NOMO-1 treated with DMSO at 0.1 percent for 48 hours (cell line): Measurements from ENCODE around the gene CPM.

Experiments
- DNase-seq: peaks from one replicate; lab custom pipeline; 2025; ENCODE audit not compliant: unreplicated experiment; lab: John Stamatoyannopoulos, UW

Gene CPM

DNA sequence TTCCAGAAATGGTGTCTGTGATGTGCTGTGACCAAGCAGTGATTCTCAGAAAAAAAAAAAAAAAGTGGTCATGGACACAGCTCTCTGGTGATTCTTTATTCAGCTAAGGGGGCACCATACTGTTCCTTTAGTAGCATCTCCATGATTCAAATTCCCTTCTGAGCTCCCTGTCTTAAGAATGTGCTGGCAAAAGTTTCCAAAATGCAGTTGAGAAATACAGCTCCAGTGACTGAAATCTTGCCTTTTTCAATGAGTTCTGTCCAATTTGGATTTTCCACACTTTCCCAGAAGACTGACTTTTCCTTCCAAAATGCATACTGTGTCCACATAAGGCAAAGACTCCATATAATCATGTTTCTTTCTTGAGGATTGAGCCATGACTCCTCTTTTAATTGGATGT, 24.3 kb upstream of the CPM start:
- no peak for DNase-seq

DNA sequence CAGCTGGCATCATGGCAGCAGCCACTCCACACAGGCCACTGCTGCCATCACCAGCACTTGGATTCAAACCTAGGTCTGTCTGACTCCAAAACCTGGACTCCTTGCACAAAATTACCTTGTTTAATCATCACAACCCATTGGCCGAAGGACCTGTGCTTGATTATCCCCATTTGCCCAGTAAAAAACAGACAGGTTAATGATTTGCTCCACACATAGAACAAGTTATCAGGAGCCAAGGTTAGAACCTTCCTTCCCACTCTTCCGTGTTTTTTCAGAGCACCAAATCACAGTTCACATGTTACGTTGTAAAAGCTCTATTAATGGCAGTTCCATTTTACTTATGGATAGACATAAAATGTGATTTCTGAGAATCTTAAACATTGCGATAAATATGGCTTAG, 23.5 kb upstream of the CPM start:
- no peak for DNase-seq

DNA sequence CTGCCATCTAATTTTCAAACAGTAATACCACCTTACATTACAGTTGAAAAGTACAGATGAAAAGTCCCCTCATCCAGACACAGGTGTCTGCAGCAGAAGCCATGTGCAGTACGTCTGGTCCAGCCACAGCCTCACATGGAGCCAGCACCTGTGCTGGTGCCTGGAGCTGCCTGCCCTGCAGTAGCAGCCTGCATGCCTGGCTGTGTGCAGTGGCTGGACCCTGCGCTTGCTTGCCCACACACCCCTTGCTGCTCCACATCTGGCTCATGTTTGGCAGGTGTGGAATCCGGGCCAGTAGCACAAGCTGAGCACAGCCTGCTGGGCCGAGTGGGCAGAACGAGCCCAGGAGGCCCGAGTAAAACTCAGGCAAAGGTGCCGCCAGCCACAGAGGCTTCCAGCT, 21.8 kb upstream of the CPM start:
- no peak for DNase-seq

DNA sequence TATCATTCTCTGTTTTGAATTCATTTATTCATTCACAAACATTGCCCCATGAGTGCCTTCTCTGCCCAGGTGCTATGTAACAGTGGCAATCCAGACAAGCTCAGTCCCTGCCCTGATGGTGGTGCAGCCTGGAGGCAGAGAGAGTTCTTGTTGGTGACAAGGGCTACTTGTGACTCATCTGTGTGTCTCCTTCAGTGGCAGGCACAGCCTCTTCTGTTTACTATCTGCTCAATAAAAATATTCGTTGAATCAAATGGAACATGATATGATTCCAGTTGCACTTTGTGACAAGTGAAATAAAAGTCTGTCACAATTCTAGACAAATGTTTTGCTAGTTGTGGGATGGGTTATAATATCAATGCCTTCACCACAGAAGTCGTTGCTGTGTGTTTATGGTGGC, 20.6 kb upstream of the CPM start:
- DNase-seq, result no peak

DNA sequence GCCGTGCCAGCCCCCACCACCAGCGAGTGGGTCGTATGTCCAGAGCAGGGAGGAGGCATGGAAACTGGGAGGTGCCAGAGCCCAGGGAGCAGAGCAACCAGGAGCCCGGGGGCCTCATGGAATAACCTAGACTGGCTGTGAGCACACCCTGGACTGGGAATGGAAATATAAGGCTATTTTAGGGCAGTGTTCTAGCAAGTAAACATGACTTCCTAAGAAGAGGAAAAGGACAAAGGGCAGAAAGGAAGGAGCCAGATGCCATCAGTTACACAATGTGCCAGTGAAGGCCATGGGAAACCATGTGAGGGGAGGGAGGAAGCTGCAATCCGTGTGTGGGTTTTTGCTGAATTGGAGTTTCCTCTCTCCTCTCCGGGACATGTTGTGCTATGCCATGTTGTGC, 18.7 kb upstream of the CPM start:
- peak; percentile 34 for DNase-seq

DNA sequence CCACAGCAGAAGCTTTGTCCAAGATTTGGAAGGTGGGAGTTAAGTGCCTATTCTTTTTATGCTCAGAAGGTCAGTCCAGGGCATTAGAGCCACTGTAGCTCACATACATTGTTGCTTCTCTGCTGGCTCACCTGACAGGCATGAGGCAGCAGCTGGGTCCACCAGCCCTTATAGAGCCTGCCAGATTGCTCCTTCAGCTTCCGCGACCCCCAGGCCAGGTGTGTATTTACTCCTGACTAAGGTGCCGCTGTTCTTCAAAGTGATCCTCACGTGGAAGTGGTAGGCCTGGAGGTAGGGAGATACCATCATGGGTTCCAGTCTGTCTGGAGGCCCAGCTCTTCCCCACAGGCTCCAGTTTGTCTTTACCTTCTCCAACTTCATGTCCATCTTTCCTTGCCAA, 17.5 kb upstream of the CPM start:
- DNase-seq, result no peak

DNA sequence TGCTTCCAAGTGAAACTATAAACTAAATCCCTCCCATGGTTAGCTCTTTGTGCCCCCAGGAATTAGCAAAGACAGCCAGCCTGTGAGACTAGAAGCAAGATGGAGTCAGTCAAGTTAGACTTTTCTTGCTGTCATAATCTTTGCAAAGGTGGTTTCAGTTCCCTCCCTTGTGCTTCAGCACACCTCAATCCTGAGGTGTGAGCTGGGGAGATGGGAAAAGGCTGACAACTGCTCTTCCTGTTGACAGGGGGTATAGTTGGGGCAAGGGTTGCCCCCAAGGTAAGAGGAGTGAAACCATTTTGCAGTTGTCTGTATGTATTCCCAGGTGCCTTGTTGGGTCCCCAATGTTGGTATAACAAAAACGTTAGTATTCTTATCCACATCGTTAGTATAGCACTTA, 12.3 kb upstream of the CPM start:
- DNase-seq, result no peak

DNA sequence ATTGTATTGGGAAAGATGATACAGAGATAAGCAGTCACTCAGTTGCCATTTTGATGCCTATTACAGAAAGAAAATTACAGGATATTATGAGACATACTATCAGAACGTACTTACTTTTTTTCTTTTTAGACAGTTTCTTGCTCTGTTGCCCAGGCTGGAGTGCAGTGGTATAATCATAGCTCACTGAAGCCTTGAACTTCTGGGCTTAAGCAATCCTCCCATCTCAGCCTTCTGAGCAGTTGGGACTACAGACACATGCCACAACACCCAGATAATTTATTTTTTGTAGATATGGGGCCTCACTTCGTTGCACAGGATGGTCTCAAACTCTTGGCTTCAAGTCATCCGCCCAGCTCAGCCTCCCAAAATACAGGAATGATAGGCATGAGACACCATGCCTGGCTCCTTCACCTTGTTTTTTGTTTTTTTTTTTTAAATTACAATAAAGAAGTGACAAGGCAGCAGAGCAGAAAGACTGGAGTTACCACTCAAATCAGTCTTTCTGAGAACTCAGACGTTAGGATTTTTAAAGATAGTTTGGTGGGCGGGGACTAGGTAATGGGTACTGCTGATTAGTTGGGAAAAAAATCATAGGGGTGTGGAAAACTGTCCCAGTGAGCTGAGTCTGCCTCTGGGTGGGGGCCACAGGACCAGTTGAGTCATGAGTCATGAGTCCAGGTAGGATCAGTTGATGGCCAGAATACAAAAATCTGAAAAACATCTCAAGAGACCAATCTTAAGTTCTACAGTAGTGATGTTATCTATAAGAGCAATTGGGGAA, 11.5 kb upstream of the CPM start:
- DNase-seq, result no peak

DNA sequence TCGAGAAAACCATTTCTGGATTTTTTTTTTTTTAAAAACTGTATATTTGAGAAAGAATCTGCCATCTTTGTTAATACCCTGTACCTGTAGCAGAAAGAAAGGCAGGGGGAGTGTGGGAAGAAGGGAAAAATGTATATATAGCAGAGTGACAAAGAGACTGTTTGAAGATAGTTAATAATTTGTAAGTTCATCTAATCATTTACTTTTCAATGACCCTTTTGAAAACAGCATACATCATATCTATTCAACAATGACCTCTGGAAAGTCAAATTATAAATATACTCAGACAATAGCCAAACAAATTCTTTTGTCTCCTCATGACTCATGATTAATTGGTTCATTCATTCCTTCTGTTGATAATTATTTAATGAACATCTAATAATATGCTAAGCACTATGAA, 10.9 kb upstream of the CPM start:
- DNase-seq, result no peak

DNA sequence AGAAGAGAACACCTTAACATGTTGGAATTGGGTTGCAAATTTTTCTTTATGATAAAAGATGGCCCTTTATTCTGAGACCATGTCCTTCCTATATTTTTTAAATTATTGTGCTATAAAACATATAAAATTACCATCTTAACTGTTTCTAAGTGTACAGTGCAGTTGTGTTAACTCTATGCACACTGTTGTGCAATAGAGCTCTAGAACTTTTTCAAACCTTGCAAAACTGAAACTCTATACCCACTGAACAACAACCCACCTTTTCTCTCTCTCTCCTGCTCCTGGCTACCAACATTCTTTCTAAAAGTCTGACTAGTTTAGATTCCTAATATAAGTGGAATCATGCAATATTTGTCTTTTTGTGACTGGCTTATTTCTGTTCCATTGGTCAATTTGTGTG, 7.8 kb upstream of the CPM start:
- no peak for DNase-seq

DNA sequence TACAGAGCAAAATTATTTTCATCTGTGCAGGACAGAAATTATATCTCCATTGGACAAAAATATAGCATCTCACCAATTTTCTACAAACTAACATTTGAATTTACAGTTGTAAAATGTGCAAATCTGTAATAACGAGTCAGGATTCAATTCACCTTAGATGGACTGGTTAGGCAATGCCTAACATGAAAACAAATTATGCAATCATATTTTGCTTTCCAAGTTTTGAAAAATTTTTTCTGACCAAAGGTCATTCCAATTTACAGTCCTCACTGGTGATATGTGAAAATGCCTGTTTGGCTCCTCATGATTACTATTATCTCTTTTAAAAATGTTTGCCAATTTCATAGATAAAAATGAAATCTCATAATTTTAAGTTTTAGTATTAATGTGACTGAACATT, 6.5 kb upstream of the CPM start:
- no peak for DNase-seq

DNA sequence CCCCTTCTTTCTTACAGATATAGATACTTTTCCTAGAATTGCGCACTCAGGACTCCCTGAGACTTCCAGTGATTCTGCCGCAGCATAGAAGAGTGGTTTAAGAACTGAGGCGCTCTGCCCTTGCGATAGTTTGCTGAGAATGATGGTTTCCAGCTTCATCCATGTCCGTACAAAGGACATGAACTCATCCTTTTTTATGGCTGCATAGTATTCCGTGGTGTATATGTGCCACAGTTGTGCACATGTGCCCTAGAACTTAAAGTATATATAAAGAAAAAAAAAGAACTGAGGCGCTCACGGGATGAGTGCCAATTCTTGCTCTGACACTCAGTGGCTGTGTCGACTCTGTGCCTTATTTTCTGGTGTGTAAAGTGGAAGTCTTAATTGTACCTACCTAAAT, 1.4 kb upstream of the CPM start:
- no peak for DNase-seq

DNA sequence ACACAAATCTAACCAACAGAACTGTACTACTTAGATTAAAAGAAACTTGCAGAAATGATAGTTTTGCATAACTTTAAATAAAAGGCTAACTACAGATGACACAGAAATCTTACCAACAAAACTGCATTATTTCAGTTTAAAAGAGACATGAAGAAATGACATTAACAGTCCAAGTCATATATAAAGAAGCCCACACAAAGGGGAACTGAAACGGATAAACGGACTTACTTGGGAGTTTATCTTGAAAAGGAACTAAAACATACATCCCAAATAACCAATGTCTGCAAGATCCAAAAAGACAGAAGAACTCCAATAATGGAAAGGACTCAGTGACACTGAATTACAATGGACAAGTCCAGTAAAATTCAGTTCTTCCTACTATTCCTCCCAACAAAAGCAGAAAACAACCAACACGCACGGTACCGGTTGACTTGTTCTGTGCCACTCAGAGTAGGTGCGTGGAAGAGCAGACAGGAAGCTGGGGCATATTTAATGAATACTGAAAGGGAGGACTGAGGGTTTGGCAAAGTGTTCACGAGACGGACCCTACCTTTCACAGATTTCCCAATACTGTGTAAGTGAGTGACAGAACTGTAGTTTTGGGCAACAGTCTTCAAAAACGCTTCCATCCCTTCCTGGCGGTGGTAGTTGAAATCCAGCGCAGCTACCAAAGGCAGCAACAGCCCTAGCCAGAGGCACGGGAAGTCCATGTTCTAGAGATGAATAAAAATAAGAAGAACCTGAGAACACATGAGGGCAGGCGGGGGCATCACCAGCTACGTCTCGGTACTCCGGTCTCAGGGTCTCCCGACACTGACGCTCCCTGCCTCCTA, 627 bp downstream of the CPM start:
- DNase-seq, result peak; percentile 84

DNA sequence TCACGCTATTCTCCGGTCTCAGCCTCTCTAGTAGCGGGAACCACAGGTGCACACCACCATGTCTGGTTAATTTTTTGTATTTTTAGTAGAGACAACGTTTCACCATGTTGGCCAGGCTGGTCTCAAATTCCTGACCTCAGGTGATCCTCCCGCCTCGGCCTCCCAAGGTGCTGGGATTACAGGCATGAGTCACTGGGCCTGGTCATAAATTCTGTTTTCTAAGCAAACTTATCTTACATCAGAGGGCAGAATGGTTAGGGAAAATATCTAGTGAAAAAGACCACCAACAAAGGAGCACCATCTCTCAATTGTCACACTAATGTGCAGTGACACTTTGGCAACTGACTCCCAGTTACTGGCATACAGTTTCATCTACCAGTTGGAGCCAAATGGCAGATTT, 2.8 kb downstream of the CPM start:
- no peak for DNase-seq

DNA sequence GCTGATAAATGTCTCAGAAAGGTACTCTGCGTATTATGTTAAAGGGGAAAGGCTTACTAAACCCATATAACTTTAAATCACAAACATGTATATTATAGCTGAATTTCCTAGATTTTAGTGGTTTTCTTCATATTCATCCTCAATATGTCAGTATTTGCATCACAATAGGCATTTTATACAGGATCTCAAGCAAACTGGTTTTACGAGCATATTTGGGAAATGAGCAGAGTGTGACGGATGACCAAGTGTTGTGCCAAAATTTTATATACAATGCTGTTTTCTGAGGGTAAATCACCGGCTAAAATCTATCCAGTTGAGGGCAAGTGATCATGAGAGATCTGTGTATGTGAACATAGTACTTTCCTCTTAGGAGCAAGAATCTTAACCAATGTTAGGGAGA, 8.4 kb downstream of the CPM start:
- no peak for DNase-seq

DNA sequence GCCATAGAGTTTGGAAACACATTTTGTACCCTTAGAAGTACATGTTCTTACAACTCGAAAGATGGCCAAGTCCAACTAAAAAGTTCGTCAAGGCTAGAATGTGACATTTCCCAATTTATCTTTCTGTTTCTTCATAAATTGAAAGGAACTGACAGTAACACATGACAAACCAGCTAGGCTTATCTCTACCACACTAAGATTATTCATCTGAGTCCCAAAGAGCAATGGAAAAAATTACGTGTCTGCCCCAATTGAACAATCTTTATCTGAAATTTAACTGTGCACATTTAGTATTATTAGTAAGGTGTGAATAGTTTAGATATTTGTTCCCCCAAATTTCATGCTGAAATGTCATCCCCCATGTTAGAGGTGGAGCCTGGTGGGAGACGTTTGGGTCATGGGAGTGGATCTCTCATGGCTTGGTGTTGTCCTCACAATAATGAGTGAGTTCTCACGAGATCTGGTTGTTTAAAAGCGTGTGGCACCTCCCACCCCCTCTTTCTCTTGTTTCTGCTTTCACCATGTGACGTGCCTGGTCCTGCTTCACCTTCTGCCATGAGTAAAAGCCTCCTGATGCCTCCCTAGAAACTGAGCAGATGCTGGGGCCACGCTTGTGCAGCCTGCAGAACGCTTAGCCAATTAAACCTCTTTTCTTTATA, 13.3 kb downstream of the CPM start:
- no peak for DNase-seq

DNA sequence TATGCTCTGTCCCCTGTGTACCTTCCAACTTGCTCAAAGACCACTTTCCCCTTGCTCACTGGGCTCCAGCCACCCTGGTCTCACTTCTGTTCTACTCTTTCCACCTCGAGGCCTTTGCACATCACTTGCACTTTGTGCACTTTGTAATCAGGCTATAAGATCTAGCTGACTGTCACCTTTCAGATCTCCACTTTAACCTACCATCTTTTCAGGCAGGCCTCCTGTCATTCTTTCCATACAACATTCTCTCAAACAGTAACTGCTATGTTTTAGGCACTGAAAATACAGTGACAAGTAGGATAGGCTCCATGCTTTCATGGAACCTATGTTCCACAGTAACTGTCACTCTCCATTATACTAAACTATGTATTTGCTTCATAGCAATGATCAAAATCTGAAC, 14.0 kb downstream of the CPM start:
- no peak for DNase-seq

DNA sequence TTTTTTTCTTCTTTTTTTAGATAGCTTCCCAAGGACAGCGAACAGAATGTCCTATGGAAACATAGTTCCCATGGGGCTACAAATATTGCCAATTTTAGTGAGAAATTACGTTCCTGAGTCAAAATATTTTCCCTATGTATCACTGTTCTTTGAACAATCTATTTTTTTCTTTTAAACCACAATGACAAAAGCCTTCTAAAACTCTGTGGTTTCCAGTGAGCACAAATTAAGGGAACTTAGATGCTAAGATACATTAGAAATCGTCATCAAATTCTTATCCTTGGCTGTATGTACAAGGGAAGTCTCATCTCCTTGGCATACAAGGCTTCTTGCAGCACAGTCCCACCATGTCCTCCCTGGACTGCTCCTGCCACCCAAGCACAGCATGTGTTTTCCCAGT, 17.9 kb downstream of the CPM start:
- no peak for DNase-seq

DNA sequence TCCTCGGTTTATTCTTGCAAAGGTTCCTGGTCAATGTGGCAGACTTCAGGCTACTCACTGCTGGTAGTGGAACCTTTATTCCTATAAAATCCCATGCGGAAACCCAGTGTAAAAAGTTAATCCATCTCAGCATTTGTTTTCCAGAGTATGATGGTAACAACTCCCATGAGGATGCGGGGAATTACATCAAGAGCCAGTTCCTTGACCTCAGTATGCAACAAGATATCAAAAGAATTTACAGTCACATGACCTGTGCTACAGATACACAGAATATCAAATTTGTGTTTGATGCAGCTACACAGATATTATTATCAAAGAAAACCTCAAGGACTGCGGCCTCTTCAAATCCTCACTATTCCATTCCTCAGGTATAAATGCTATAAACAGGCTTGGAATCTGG, 19.3 kb downstream of the CPM start:
- no peak for DNase-seq

DNA sequence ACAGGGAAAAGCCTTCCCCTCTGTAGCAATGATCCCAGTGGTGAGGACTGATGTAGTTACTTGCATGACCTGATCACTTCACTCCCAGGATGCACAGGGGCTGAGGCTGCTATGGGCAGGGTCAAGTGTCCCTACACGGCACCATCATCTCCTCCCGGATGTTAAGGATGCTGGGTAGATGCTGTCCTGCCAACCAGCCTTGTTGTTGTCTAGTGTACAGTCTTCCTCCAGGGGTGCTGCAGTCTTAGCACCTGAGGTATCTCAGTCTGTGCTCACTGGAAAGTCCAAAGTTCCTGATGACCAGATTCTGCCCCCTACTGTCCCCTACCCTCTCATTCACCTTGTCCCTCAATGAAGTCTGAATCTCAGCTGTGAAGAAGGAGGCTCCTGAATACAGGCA, 20.1 kb downstream of the CPM start:
- DNase-seq, result no peak

DNA sequence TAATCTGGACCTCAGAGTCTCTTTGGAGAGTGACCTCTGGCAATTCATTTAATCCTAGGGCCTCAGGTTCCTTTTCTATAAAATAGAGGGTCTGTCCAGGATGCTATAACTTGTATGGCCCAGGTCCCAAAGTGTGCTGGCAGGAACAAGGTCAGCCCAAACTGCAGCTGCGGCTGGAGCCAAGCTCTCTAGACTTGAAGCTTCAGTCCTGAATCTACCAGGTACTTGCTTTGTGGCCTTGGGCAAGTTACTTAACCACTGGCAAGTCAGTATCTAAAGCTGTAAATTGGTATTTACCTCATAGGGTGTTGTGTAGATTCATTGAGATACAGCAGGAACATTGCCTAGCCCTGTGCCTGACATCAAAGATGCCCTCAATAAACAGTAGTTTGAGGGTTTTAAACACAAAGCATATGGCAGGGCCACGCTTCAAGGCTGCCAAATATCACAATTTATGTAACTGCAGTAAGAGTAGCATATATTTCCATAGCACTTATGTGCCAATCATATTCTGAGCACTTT, 21.7 kb downstream of the CPM start:
- DNase-seq, result no peak

DNA sequence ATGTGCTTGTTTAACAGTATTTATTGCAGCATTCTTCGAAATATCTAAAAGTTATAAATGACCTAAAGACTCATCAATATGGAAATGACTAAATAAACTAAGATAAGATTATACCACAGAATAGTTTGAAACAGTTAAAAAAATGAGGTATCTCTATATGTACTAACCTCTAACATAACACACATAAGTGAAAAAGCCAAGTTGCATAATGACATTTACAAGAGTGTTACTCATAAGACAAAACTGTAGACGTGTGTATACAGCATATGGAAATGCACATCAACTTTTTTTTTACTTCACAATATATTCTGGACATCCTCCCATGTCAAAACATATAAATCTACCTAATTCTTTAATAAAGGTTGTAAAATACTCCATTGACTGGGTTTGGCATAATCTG, 22.8 kb downstream of the CPM start:
- DNase-seq, result no peak
